Mesenteric fat pad (tissue), 1 donor: ENCODE measurements around the gene TRIM38. TPM values are rescaled to one million over a fixed set of nuclear protein-coding genes. Genes with fewer than 3 reads are reported as not detected.
"Not testable (repeated sequence)": the region's sequence is repeated elsewhere in the genome, so short reads cannot be mapped to it uniquely, and the experiment has no call there.

Source experiments
- DNase-seq: peaks from one replicate; pipeline ENCODE4 v3.0.0-alpha.2; 2020; ENCODE audit warnings: low spot score
- total RNA-seq: library from RNA; stranded (reverse); fragmentation: NEBNext Ultra II Directional; extraction: Animal tissue kit (Norgen Biotek cat#: 25700); gene quantifications from one replicate; pipeline ENCODE4 v1.2.1, GENCODE V29; 2021
- donor health status: DM: yes; HTN: yes; CAD: no.

Gene TRIM38
- total RNA-seq, 1 donor from 2014 or later: 11.5 TPM

DNA sequence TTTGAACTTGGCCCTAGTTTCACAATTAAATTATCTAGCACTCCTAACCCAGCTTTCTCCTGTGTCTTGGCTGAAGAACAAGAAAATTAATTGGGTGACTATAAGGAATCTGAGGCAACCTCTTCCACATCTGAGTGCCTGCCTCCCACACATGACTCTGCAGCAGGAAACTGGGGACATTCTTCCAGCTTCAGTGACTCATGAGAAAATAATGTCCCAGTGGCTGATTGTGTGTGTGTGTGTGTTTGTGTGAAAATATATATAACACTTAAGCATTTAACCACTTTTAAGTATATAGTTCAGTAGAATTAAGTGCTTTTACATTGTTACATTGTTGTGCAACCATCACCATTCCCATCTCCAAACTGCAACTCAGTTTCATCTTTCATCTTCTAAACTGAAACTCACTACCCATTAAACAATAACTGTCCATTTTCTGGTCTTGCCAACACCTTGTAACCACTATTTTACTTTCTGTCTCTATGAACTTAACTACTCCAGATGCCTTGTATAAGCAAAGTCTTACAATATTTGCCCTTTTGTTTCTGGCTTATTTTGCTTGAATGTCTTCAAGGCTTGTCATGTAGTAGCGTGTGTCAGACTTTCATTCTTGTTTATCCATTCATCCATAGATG, 8.7 kb downstream of the TRIM38 start:
- no peak for DNase-seq

DNA sequence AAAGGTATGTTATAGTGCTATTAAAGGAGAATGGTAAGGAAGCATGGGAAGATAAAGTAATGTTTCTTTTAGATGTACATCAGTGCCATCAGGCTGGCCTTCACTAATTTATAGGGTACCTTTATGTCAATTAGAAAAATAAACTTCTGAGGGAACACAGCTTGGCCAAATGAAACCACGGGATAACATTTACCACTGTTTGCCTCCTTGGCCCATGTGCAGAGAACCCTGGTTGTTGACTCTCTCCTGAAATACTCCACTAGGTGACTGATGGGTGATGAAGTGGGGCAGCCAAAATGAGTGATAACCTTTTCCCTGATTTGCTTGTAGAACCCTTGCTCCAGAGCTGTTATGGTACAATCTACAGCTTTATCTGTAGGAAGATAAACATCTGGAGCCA, 9.5 kb downstream of the TRIM38 start:
- DNase-seq: no peak

DNA sequence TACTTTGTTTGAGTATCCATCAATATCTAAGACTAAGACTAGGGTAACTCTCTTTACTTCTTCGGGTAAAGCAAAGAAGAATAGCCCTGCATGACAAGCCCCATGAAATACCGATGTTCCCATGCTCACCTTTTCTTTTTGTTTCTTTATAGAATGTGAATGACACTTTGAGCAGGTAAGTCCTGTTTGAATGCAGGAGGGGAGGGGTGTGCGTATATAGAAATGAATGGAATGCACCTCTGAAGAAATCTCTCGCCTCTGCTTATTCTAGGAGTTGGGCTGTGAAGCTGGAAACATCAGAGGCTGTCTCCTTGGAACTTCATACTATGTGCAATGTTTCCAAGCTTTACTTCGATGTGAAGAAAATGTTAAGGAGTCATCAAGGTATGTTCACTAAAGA, 10.3 kb downstream of the TRIM38 start:
- DNase-seq: no peak

DNA sequence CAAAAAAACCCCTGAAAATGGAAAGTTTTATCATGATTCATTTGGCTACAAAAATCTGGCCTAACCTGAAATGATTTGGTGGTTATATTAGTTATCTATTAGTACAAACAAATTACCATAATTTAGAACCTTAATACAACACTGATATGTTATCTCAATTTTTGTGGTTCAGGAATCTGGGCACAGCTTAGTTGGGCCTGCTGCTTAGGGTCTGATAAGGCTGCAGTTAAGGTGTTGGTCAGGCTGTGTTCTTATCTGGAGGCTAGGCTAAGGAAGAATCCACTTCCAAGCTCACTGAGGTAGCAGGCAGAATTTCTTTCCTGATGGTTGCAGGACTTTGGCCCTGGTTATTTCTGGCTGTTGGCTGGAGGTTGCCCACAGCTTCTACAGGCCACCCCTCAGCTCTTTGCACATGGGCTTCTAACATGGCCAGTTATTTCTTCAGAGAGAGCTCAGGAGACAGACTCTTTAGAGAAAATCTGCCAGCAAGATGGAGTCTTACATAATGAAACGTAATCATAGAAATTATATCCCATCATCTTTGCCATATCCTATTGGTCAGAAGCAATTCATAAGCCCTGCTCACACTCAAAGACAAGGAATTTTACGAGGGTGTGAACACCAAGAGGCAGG, 11.4 kb downstream of the TRIM38 start:
- DNase-seq: no peak

DNA sequence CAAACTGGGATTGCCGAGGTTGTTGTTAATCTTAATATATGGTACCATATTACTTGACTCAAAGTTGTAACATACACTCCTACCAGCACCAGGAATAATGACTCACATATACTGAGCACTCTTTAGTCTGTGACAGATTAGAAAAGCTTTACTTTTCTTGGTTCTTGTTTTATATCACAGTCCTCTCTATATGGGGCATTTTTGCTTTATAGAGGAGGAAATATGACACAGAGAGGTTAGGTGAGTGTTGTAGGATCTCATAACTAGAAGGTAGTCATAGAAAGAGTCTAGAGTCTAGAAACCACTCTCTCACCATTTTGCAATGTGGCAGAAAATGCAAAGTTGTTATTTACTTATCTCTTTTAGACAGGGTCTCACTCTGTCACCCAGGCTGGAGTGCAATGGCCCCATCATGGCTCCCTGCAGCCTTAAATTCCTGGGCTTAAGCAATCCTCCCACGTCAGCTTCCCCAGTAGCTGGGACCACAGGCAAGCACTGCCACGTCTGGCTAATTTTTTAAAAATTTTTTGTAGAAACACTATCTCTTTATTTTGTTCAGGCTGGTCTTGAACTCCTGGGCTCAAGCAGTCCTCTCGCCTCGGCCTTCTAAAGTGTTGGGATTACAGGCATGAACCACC, 13.4 kb downstream of the TRIM38 start:
- DNase-seq: no peak

DNA sequence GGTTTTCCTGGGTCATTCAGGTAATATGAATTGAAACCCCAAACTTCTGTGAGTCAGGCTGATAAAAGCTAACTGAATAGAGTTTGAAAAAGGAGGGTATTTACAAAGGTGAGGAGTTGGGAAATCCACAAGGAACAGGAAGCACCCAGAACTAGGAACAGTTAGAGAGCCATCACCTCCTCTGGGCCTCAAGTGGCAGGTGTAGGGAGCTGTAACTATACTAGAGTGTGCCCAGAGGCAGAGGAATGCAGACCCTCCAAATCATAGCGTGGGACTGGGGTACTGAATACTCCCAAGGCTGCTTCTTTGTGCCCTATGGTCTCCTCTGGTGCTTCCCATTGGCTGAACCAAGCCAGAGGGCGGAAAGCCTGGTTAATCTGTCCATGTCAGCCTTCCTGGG, 18.3 kb downstream of the TRIM38 start:
- DNase-seq: no peak

DNA sequence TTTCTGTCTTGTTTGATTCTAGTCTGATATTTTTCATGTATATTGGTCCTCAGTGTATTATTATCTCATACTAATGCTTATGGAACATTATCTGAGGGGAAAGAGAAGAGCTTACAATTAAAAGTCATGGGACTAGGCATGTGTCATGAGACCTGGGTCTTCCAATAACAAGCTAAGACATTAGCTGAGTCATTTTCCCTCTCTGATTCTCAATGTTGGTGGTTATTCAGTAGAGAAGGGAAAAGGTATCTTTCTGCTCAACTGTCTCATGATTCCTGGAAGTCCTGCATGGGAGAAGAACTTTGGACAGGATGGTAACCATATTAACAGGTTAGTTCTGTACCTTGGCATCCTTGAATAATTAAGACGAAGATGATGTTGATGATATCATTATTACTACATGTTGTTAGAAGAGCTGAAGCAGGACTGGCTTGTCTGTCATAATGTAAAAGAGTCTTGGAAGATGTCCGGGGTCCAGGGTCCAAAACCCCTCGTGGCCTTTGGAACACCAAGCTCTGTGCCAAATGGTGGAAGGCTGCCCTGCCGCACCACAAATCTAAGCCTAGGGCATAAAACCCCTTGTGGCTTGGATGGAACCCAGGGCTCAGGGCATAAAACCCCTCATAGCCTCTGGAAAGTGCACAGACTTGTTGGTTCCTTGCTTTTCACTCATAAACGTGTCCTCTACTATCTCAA, 19.1 kb downstream of the TRIM38 start:
- no peak for DNase-seq

DNA sequence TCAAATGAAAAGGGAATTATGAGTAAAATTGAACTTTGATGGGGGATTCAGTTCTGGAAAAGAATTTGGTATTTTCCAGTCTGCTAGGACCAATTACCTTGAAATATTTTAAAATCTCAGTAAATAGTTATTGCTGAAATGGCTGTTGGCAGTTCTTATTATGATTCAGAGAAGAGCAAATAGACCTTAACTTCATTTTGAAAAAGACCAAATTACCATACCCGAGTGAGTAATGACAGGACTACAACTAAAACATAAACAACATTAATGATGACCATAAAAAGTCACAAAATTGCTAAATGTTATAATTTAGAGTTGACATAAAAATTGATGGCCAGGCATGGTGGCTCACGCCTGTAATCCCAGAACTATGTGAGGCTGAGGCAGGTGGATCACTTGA, 21.7 kb downstream of the TRIM38 start:
- DNase-seq: no peak

DNA sequence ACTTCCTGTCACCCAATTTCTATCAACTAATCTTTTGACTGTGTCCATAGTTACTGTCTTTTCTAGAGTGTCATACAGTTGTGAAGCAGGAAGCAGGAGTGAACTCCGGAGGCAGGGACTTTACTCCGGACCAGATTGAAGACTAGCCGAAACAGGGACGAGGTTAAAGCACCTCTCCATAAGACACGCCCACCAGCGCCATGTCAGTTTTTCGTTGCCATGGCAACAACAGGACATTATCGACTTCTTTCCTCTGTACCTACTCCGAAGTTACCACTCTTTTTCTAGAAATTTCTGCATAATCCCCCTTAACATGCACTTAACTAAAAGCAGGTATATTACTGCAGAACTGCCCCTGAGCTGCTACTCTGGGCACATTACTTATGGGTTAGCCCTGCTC, 25.2 kb downstream of the TRIM38 start:
- no peak for DNase-seq

DNA sequence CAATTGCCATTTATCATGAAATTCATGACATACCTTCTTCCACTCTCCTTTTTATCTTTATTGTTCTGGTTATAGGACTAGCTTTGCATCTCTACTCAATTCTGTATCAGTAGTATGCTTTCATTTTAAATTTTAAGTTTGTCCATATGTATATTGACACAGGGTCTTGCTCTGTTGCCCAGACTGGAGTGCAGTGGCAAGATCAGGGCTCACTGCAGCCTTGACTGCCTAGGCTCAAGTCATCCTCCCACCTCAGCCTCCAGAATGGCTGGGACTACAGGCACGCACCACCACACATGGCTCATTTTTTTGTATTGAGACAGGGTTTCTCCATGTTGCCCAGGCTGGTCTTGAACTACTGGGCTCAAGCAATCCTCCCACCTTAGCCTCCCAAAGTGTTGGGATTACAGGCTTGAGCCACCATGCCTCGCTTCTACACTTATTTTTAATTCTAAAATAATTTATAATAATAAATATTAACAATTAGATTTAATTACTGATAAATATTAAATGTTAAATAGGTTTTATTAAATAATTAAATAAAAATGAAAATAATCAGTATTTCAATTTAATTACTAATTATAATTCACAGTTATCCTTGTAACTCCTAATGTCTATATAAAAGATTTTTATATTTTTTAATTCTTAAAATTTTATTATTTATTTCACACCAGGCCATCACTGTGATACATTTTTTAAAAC, 27.7 kb downstream of the TRIM38 start:
- DNase-seq: no peak

DNA sequence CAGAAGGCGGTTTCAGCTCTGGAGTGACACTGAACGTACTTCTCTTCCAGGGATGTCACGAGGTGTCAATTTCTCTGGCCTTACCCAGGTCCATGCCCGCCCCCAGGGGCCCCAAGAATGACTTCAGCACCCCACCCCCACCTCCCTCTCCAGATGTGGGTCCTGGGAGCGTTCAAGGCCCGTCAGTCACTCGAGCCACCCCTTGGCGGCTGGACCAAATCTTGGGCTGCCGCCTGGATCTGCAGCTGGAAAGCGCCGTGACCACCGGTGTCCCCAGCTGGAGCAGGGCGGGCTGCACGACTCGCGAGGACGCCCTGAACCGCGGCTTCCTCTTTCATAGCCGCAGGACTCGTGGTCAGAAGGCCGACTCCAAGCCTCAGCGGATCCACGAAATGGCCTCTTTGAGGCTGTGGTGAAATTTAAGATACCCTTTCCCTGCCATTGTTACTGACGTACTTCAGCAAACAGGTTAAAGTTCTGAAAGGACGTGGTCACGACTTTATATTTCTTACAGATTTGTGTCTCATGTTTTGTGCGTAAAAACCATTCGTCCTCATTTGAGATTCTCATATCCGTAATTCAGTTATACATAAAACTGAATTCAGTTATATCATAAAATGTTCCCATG, 29.3 kb downstream of the TRIM38 start:
- peak; percentile 92 for DNase-seq

DNA sequence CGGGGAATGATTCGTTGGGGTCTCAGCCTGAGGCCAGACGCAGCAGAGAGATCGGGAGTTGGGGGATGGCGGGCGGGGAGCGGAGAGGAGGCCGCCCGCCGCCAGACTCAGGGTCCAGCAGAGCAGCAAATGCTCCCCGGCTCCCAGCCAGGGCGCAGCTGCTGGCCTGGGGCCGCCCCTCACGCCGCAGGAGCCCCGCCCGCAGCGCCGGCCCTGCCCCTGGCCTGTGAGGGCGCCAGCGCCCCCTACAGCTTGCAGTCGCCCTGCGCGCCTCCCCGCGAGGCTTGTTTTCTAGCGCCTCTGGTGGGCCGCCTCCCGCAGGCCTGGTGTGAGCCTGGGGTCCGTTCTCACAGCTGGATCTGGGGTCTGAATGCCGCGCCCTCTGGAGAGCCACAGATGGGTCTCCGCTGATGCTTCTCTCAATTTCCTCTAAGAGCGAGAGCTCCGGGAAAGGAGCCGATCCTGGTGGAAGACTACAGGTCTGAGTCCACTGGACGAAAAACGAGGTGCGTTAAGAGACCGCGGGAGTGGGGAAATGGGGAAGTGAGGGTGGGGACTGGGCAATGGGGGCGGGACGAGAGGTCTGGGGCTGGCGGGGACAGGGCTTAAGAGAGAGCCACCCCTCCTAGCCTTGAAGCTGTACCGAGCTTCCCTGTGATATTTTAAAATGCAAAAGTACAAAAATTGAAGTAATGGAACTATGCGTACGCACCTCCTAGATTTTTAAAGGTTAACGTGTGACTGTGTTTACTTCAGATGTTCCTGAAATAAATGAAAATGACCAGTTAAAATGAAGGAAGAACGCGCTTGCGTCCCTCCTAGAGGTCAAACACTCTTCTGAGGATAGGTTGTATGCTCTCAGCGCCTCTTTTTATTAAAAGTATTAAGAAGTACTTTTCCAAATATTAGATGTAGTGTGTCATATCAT, 30.1 kb downstream of the TRIM38 start:
- DNase-seq: peak; percentile 99

DNA sequence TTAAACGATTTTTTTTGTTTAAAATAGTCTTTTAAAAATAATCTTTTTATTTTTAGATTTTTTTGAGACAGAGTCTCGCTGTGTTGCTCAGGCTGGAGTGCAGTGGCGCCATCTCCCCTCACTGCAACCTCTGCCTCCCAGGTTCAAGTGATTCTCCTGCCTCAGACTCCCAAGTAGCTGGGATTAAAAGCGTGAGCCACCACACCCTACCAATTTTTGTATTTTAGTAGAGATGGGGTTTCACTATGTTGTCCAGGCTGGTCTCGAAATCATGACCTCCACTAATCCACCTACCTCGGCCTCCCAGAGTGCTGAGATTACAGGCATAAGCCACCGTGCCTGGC, 30.7 kb downstream of the TRIM38 start:
- DNase-seq: not testable (repeated sequence)

DNA sequence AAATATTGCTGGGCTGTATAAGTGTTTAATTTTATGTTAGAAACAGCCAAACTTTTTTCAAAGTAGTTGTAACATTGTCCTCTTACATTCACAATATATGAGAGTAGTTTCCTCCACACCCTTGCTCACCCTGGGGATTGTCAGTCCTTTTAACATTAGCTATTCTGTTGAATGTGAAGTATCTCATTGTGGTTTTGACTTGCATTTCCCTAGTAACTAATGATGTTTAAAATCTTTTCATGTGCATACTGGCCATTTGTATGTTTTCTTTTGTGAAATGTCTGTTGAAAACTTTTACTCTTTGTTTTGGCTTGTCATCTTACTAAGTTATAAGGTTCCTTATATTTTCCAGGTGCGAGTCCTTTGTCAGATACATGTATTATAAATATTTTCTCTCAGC, 32.9 kb downstream of the TRIM38 start:
- no peak for DNase-seq

DNA sequence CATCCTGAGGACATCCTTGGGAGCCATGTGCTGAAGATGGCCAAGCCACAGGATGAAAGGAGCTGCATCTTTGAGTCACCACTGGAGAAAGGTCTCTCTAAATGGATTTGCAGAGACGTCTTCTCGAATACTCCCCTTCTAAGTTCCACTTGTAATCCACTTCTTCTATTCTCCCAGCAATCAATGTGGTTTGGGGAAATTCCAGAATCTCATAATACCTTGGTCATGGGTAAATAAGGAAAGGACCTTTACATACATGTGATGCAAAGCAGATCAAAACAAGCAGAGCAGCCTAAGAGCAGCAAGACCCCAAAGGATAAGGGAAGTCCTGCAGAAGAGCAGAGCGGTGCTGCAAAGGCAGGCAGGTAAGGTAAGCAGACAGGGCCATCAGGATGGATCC, 35.3 kb downstream of the TRIM38 start:
- no peak for DNase-seq

DNA sequence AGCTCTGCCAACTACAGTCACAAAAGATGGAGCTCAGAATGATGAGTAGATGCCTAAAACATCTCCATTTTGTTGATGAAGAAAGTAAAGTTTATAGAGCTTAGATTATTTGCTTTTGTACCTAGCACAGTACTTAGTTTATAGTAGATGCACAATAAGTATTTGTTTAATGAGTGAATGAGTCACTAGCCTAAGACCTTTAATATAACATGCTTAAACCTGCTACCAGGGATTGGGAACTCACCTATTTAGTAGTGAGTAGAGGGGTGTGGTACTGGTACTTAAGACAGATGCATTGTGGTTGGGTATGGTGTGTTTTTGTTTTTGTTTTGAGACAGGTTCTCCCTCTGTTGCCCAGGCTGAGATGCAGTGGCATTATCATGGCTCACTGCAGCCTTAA, 35.8 kb downstream of the TRIM38 start:
- DNase-seq: no peak

DNA sequence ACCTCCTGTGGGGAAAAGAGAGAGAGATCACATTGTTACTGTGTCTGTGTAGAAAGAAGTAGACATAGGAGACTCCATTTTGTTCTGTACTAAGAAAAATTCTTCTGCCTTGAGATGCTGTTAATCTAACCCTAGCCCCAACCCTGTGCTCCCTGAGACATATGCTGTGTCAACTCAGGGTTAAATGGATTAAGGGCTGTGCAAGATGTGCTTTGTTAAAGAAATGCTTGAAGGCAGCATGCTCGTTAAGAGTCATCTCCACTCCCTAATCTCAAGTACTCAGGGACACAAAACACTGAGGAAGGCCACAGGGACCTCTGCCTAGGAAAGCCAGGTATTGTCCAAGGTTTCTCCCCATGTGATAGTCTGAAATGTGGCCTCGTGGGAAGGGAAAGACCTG, 36.6 kb downstream of the TRIM38 start:
- not testable (repeated sequence) for DNase-seq

DNA sequence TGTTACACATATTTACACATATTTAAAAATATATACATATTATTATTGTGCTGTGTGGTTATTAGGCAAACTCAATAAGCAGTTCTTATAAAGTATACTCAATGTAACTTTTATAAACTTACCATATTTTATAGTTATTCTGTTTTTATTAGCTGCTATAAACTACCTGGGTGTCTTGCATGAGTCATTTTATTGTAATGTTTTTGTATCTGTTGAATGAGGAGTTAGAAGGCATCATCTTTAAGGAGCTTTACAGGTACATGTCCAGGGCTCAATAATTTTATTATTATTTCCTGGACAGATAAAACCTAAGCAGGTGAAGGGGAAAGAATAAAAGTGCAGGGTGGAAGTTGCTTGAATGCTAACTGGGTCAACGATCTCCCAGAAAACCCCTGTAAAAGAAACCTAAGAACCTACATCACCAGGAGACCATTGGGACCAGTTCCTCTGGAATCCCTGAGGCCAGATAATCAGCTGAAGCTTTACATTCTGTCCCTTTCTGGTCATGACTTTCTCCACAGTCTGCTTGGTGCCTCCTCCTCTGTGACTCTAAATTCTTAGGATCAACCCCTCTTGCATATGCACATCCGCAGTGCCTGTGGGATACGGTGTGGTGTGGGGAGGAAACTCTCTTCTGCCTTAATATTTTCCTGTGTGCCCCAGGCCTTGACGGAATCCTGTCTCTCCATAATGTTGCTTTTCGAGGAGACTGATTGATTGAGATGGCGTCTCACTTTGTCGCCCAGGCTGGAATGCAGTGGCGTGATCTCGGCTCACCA, 38.0 kb downstream of the TRIM38 start:
- DNase-seq: no peak

DNA sequence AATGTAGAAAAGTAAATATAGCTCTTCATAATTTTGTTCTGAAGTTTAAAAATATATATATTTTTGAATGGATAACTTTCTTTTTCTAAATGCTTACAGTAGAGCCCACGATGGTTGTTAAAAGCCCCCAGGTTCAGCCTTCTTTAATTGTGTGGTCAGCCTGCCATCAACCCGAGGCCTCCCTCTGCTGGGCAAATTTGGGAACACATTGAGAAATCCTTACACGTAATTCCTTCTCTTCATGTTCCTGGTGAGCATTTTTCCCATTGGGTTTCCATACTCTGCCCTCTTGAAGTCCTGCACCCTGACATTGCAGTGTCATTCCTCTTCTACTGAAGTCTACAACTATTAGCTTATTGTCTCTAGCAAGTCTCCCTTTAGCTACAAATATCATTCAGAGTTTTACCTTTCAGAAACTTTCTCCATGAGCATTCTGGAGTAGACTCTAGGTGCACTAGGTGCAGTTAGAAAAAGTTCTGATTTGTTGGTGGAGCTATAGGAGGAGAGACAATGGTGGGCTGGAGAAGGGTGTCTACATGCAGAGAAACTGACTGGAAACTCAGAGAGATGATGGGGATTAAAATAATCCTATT, 40.6 kb downstream of the TRIM38 start:
- DNase-seq: no peak
